Measurements from ENCODE around the gene ZNF133. TPM values are rescaled to one million over a fixed set of nuclear protein-coding genes. Genes with fewer than 3 reads are reported as not detected.

ZNF133 gene
- total and polyA plus RNA-seq, 2 experiments from 2014 or later: 9.4 to 15.1 TPM

- H3K27ac Mint-ChIP-seq: peak overlapping the region; percentile 98
- Histone ChIP-seq H3K9me2 (ENCODE audit: insufficient read depth) (no peaks in the 10 kb centered on the region), H2AFZ (peak overlapping the region; percentile 19; the same call in 1 of the 2 replicates), H3K27me3 (ENCODE audit: insufficient read depth) (no peaks in the 10 kb centered on the region), H3K27ac (ENCODE audit: low read depth) (peak overlapping the region; percentile 91), H3K4me1 (ENCODE audit: insufficient read depth) (peaks cover 31% of the 10 kb centered on the region), H3F3A (replicated peaks; ENCODE audit: low read depth) (no peaks in the 10 kb centered on the region), H3K4me3 (no peak overlapping the region), H3K36me3 (ENCODE audit: insufficient read depth) (no peaks in the 10 kb centered on the region), H3K79me2 (replicated peaks; ENCODE audit: insufficient read depth) (no peaks in the 10 kb centered on the region), H3K4me2 (peak overlapping the region; percentile 71; the same call in 1 of the 2 replicates), H4K20me1 (replicated peaks; ENCODE audit: insufficient read depth) (no peaks in the 10 kb centered on the region)
- H3K27me3 Mint-ChIP-seq (ENCODE audit: insufficient read depth, low read depth, poor library complexity): peaks cover 5% of the 10 kb centered on the region
- no peak overlapping the region for H3K4me3 Mint-ChIP-seq
- H3K9me3 Mint-ChIP-seq: peaks cover 12% of the 10 kb centered on the region; the same call in 2 of the 3 replicates
- ATAC-seq: no peak
- no peak for DNase-seq (ENCODE audit: low spot score)
- H3K36me3 Mint-ChIP-seq (ENCODE audit: low read depth): peaks cover 9% of the 10 kb centered on the region; the same call in 2 of the 3 replicates
- H3K4me1 Mint-ChIP-seq: peaks cover 36% of the 10 kb centered on the region
- TF ChIP-seq ZNF114 (CRISPR knock-in tag; IDR thresholded peaks at IDR 0.05) (no peak), ETS1 (IDR thresholded peaks at IDR 0.05) (no peak), CTCF (conservative IDR thresholded peaks at IDR 0.05; ENCODE audit: low read depth in 2 of 2) (no peak), NANOG (IDR thresholded peaks at IDR 0.05; ENCODE audit: borderline replicate concordance) (no peak)
Measured at GRCh38 chr20:18324596-18325089, 36.3 kb downstream of the ZNF133 start.

DNA sequence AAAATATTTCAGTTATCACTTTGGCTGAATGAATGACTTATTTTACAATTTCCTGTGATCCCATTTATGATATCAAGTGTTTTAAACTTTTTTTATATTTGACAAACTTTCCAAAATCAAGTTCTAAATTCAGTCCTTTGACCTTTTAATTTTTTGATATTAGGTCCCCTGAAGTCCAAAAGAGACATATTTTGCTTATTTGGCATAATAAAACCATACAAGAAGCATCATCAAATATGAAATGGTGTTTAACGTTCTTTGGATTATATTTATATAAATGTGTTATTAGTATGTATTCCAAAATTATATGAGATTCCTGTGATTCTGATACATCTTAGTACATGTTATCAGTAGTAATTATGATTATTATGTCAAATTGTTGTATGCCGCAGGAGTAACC, 38.7 kb downstream of the ZNF133 start:
- H2AFZ ChIP-seq: no peak overlapping the region
- ATAC-seq: no peak
- H3K9me3 Mint-ChIP-seq: peaks cover 30% of the 10 kb centered on the region
- H3K4me1 ChIP-seq (ENCODE audit: insufficient read depth): peaks cover 29% of the 10 kb centered on the region
- no peak overlapping the region for H3K27ac Mint-ChIP-seq
- no peak overlapping the region for H3K4me2 ChIP-seq
- H4K20me1 ChIP-seq (replicated peaks; ENCODE audit: insufficient read depth): no peaks in the 10 kb centered on the region
- no peak for DNase-seq (ENCODE audit: low spot score)
- H3K79me2 ChIP-seq (replicated peaks; ENCODE audit: insufficient read depth): no peaks in the 10 kb centered on the region
- no peaks in the 10 kb centered on the region for H3K9me2 ChIP-seq (ENCODE audit: insufficient read depth)
- no peaks in the 10 kb centered on the region for H3F3A ChIP-seq (replicated peaks; ENCODE audit: low read depth)
- peaks cover 5% of the 10 kb centered on the region for H3K27me3 Mint-ChIP-seq (ENCODE audit: insufficient read depth, low read depth, poor library complexity)
- H3K36me3 Mint-ChIP-seq (ENCODE audit: low read depth): peaks cover 24% of the 10 kb centered on the region; the same call in 2 of the 3 replicates
- peaks cover 35% of the 10 kb centered on the region for H3K4me1 Mint-ChIP-seq
- no peak overlapping the region for H3K4me3 Mint-ChIP-seq
- no peak overlapping the region for H3K27ac ChIP-seq (ENCODE audit: low read depth)
- no peaks in the 10 kb centered on the region for H3K27me3 ChIP-seq (ENCODE audit: insufficient read depth)
- no peak overlapping the region for H3K4me3 ChIP-seq
- no peaks in the 10 kb centered on the region for H3K36me3 ChIP-seq (ENCODE audit: insufficient read depth)
- TF ChIP-seq EZH2phosphoT487 (IDR thresholded peaks at IDR 0.05; ENCODE audit: unreplicated experiment): no peak
- no peak for TF ChIP-seq REST (IDR thresholded peaks at IDR 0.05; ENCODE audit: unreplicated experiment)
- no peak for TF ChIP-seq EZH2 (IDR thresholded peaks at IDR 0.05; ENCODE audit: low read depth, unreplicated experiment)
- TF ChIP-seq CREB1 (CRISPR knock-in tag; IDR thresholded peaks at IDR 0.05; ENCODE audit: low read depth): no peak
- no peak for TF ChIP-seq JUNB (IDR thresholded peaks at IDR 0.05; ENCODE audit: unreplicated experiment)
- no peak for TF ChIP-seq STAT1 (IDR thresholded peaks at IDR 0.05; ENCODE audit: unreplicated experiment)
- no peak for TF ChIP-seq ZNF114 (CRISPR knock-in tag; IDR thresholded peaks at IDR 0.05)

Measured in GM23338 (cell line).